ENCODE results near the gene DMD. TPM values are rescaled to one million over a fixed set of nuclear protein-coding genes. Genes with fewer than 3 reads are reported as not detected.

The DMD gene
- total RNA-seq, 2 donors from 2014 or later: 19.6 to 24.9 TPM

DNA sequence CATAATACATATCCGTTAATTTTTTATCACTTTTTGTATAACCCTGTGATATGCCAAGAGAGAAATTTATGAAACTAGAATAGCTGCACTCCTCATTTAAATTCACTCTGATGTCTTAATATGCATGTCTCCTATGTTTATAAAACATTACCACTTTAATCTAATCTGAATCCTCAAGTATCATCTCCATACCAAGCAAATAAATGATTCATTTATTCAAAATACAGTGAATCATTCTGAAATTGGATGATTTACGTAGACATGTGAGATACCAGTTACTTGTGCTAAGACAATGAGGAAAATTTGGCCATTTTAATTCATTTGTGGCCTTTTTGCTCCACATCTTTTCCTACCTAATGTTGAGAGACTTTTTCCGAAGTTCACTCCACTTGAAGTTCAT lies 1704.4 kb downstream of the DMD start:
- Mint-ChIP-seq H3K9me3 (peaks cover 32% of the 10 kb centered on the region), H3K4me1 (no peaks in the 10 kb centered on the region), H3K27ac (no peak overlapping the region), H3K36me3 (ENCODE audit: low read depth) (no peaks in the 10 kb centered on the region), H3K27me3 (ENCODE audit: insufficient read depth) (no peaks in the 10 kb centered on the region), H3K4me3 (no peak overlapping the region)
- Histone ChIP-seq H3K9ac (ENCODE audit: extremely low read depth, low read length, poor library complexity, severe bottlenecking) (no peak overlapping the region), H3K27ac (ENCODE audit: low read depth, low read length) (no peak overlapping the region), H3K27me3 (ENCODE audit: control insufficient read depth, insufficient read depth, low read length, poor library complexity, severe bottlenecking) (no peaks in the 10 kb centered on the region), H3K4me1 (ENCODE audit: control insufficient read depth, insufficient read depth, low read length) (no peaks in the 10 kb centered on the region), H3K4me3 (ENCODE audit: low read length) (no peak overlapping the region), H3K36me3 (ENCODE audit: control insufficient read depth, insufficient read depth, low read length) (no peaks in the 10 kb centered on the region), H3K9me3 (ENCODE audit: control insufficient read depth, low read length) (no peaks in the 10 kb centered on the region)
- no peak for DNase-seq
- TF ChIP-seq CTCF (conservative IDR thresholded peaks at IDR 0.05): no peak
- WGBS, 2 experiments (ENCODE audit: insufficient coverage in 1 of 2, insufficient read length in 1 of 2): 83 to 94% methylated on average over 1 to 2 of the region's 3 CpGs

DNA sequence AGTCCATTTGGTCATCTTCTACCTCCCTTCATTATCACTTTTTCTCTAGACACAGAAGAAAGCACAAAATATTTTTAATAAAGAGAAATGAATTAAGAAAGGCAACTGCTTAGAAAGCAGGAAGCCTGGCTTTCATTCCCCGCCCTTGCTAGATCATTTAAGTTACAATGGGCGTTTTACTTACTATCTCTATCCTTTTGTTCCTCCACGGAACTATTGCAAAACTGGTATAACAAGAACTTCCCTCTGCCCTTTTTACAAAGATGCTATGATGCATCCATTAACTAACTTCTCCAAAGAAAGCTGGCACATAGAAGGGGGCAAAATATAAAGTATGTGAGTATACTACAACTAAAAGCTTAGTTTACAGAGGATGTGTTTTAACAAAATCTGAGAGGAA lies 1705.0 kb downstream of the DMD start:
- Histone ChIP-seq H3K27ac (ENCODE audit: low read depth, low read length) (no peak overlapping the region), H3K4me3 (ENCODE audit: low read length) (no peak overlapping the region), H3K9ac (ENCODE audit: extremely low read depth, low read length, poor library complexity, severe bottlenecking) (no peak overlapping the region), H3K27me3 (ENCODE audit: control insufficient read depth, insufficient read depth, low read length, poor library complexity, severe bottlenecking) (no peaks in the 10 kb centered on the region), H3K9me3 (ENCODE audit: control insufficient read depth, low read length) (no peaks in the 10 kb centered on the region), H3K4me1 (ENCODE audit: control insufficient read depth, insufficient read depth, low read length) (no peaks in the 10 kb centered on the region), H3K36me3 (ENCODE audit: control insufficient read depth, insufficient read depth, low read length) (no peaks in the 10 kb centered on the region)
- H3K4me3 Mint-ChIP-seq: no peak overlapping the region
- H3K36me3 Mint-ChIP-seq (ENCODE audit: low read depth): no peaks in the 10 kb centered on the region
- H3K4me1 Mint-ChIP-seq: no peaks in the 10 kb centered on the region
- H3K27me3 Mint-ChIP-seq (ENCODE audit: insufficient read depth): no peaks in the 10 kb centered on the region
- DNase-seq: no peak
- no peak for TF ChIP-seq CTCF (conservative IDR thresholded peaks at IDR 0.05)
- peaks cover 32% of the 10 kb centered on the region for H3K9me3 Mint-ChIP-seq
- 59% methylated on average over 3 of the region's 3 CpGs; no CpG with 5 or more reads in 1 of the 2 experiments for WGBS, 2 experiments (ENCODE audit: insufficient coverage in 1 of 2, insufficient read length in 1 of 2)
- no peak overlapping the region for H3K27ac Mint-ChIP-seq

DNA sequence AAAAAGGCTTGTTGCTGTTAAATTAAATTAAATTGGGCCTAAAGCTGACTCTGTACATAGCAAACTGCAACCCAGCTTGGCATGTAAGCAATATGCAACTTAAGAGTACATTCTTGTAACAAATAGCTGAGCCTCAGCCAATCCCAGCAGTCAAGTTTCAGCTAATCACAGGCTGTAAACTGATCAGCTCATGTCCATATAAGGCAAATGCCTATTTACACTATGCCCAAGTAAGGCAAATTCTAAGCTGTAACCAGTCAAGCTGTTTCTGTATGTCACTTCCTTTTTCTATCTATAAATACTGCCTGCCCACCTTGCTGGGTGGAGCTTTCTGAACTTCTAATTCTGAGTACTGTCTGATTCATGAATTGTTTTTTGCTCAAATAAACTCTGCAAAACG lies 1710.4 kb downstream of the DMD start:
- Mint-ChIP-seq H3K4me3 (no peak overlapping the region), H3K27ac (no peak overlapping the region), H3K27me3 (ENCODE audit: insufficient read depth) (no peaks in the 10 kb centered on the region), H3K4me1 (peaks cover 2% of the 10 kb centered on the region), H3K9me3 (peaks cover 33% of the 10 kb centered on the region), H3K36me3 (ENCODE audit: low read depth) (no peaks in the 10 kb centered on the region)
- DNase-seq: no peak
- H3K36me3 ChIP-seq (ENCODE audit: control insufficient read depth, insufficient read depth, low read length): no peaks in the 10 kb centered on the region
- H3K4me3 ChIP-seq (ENCODE audit: low read length): no peak overlapping the region
- TF ChIP-seq CTCF (conservative IDR thresholded peaks at IDR 0.05): no peak
- H3K9ac ChIP-seq (ENCODE audit: extremely low read depth, low read length, poor library complexity, severe bottlenecking): no peak overlapping the region
- H3K9me3 ChIP-seq (ENCODE audit: control insufficient read depth, low read length): no peaks in the 10 kb centered on the region
- no peaks in the 10 kb centered on the region for H3K27me3 ChIP-seq (ENCODE audit: control insufficient read depth, insufficient read depth, low read length, poor library complexity, severe bottlenecking)
- 82% methylated on average over 1 of the region's 1 CpG; no CpG with 5 or more reads in 1 of the 2 experiments for WGBS, 2 experiments (ENCODE audit: insufficient coverage in 1 of 2, insufficient read length in 1 of 2)
- no peaks in the 10 kb centered on the region for H3K4me1 ChIP-seq (ENCODE audit: control insufficient read depth, insufficient read depth, low read length)
- no peak overlapping the region for H3K27ac ChIP-seq (ENCODE audit: low read depth, low read length)
